HL-60 (cell line): Measurements from ENCODE around the gene TANC2.

Source experiments
- DNase-seq, 2 experiments: peaks; one replicate each; pipeline ENCODE4 v3.0.0-alpha.2; 2010 to 2020; ENCODE audit warnings: low read depth in 1 of 2, low spot score in 1 of 2
- H3K27ac ChIP-seq: fragments of 250-450 bp; sonication (Bioruptor Pico); replicated peaks from 2 replicates; pipeline ENCODE4 v1.5.1; 2020; ENCODE audit warnings: mild to moderate bottlenecking, moderate library complexity
- H3K27me3 ChIP-seq: fragments of 250-450 bp; sonication (Bioruptor Pico); 2 replicates; pipeline ENCODE4 v1.5.1; 2021; ENCODE audit warnings: mild to moderate bottlenecking, moderate library complexity; ENCODE audit not compliant: insufficient read depth, poor library complexity, severe bottlenecking
- H3K4me3 ChIP-seq: replicated peaks from 2 replicates; pipeline ENCODE4 v1.5.1; 2011; ENCODE audit warnings: mild to moderate bottlenecking, control low read depth, low read length; ENCODE audit not compliant: insufficient read depth
- CTCF ChIP-seq: IDR thresholded peaks from one replicate; pipeline ENCODE4 v1.5.1; 2011; ENCODE audit warnings: low read length, control low read depth, inconsistent platforms; ENCODE audit not compliant: insufficient read depth
- GABPA ChIP-seq: IDR thresholded peaks from 2 replicates; pipeline ENCODE4 v1.6.1; 2012; ENCODE audit warnings: low read depth
- POLR2AphosphoS5 ChIP-seq: IDR thresholded peaks from 2 replicates; pipeline ENCODE4 v1.6.1; 2012; ENCODE audit warnings: low read depth
- REST ChIP-seq: IDR thresholded peaks from 2 replicates; pipeline ENCODE4 v1.6.1; 2012; ENCODE audit warnings: low read depth; ENCODE audit not compliant: insufficient replicate concordance
- SPI1 ChIP-seq: IDR thresholded peaks from 2 replicates; pipeline ENCODE4 v1.6.1; 2012; ENCODE audit warnings: low read depth, mild to moderate bottlenecking, borderline replicate concordance

TANC2 gene

DNA sequence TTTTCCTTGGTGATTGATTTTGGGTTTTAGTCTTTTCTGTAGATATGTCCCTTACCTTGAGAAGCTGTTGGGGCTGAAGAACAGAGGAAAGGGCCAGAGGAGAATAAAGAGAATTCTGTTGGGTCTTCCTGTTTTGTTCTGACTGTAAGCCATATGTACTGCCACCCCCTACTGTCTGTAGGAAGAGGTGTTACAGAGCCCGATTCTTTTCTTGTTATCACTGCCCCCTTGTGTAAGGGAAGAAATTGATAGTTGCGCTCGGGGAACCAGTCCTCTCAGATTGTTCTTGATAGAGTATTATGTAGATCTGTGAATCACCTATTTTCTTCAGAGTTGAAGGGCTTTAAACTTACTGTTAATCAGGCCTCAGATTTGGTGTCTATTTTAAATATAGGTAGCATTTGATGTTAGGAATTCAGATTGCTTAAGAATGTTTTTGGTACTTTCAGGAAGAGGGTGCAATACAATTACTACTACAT is 2.4 kb downstream of the TANC2 start:
- Histone ChIP-seq H3K27ac (no peak overlapping the region), H3K27me3 (peaks cover 5% of the 10 kb centered on the region), H3K4me3 (no peak overlapping the region)
- peak; percentile 76 to 82 for DNase-seq
- TF ChIP-seq SPI1 (peak; percentile 65; the same call in 1 of the 2 replicates), CTCF (peak; percentile 83), GABPA (no peak)

GRCh38 chr17:62970610-62971009 is 4.6 kb downstream of the TANC2 start:
- DNase-seq, result no peak
- TF ChIP-seq GABPA (no peak), CTCF (no peak), SPI1 (no peak), REST (no peak), POLR2AphosphoS5 (no peak)
- H3K27ac ChIP-seq, result no peak overlapping the region
- H3K4me3 ChIP-seq, result no peak overlapping the region
- H3K27me3 ChIP-seq, result no peaks in the 10 kb centered on the region

- H3K27me3 ChIP-seq, result no peaks in the 10 kb centered on the region
- no peak overlapping the region for H3K27ac ChIP-seq
- no peak overlapping the region for H3K4me3 ChIP-seq
- TF ChIP-seq POLR2AphosphoS5 (no peak), CTCF (no peak), REST (no peak), SPI1 (no peak), GABPA (no peak)
- no peak for DNase-seq
Observed at GRCh38 chr17:62971853-62972252, 5.8 kb downstream of the TANC2 start.

GRCh38 chr17:62974788-62975187 is 8.8 kb downstream of the TANC2 start:
- Histone ChIP-seq H3K27ac (no peak overlapping the region), H3K27me3 (no peaks in the 10 kb centered on the region), H3K4me3 (no peak overlapping the region)
- DNase-seq, result no peak
- TF ChIP-seq CTCF, result no peak
- no peak for TF ChIP-seq GABPA
- TF ChIP-seq SPI1, result no peak
- no peak for TF ChIP-seq POLR2AphosphoS5
- no peak for TF ChIP-seq REST
